Left lung (tissue), 10 donors: ENCODE data around the gene IPO4. TPM values are rescaled to one million over a fixed set of nuclear protein-coding genes. Genes with fewer than 3 reads are reported as not detected.

Experiments used
- ATAC-seq: fragments of 200-7000 bp; cut with Tn5 transposase; one replicate; pipeline ENCODE4 v1.9.1; 2020; ENCODE audit warnings: moderate library complexity
- DNase-seq, 4 donors: peaks; one replicate each; pipeline ENCODE4 v3.0.0-alpha.2; 2013 to 2020
- H3K27ac ChIP-seq, 2 donors: fragments of 200-600 bp; sonication (generic) in 1 of 2; one replicate each; pipeline versions ENCODE4 v1.5.0 to v1.8.0; 2020 to 2021
- H3K27me3 ChIP-seq, 2 donors: fragments of 200-600 bp; sonication (generic) in 1 of 2; one replicate each; pipeline versions ENCODE4 v1.5.0 to v1.8.0; 2020 to 2021
- H3K36me3 ChIP-seq, 2 donors: fragments of 200-600 bp; sonication (generic) in 1 of 2; one replicate each; pipeline versions ENCODE4 v1.5.0 to v1.8.0; 2020 to 2021
- H3K4me1 ChIP-seq, 2 donors: fragments of 200-600 bp; one replicate each; pipeline ENCODE4 v1.8.0; 2021
- H3K4me3 ChIP-seq, 2 donors: fragments of 200-600 bp; sonication (generic) in 1 of 2; one replicate each; pipeline versions ENCODE4 v1.5.0 to v1.8.0; 2020 to 2021; ENCODE audit warnings: mild to moderate bottlenecking in 1 of 2
- H3K9me3 ChIP-seq, 2 donors: fragments of 200-600 bp; sonication (generic) in 1 of 2; one replicate each; pipeline versions ENCODE4 v1.5.0 to v1.8.0; 2020 to 2021
- intact Hi-C, 2 donors: fragments of 100-400 bp; cut with DNase I; formaldehyde crosslinking; loops; one replicate each; pipeline versions ENCODE4 v1.11.2 to v1.14.2; 2022
- polyA plus RNA-seq, 6 donors: library from polyadenylated mRNA; unstranded; fragments of 120-200 nt; gene quantifications; one replicate each; pipeline ENCODE4 v1.2.1, GENCODE V29; 2013; ENCODE audit not compliant: insufficient read length in 6 of 6
- total RNA-seq, 2 donors: library from RNA; stranded (reverse); fragmentation: NEBNext Ultra II Directional; extraction: Animal tissue kit (Norgen Biotek cat#: 25700); gene quantifications; one replicate each; pipeline ENCODE4 v1.2.1, GENCODE V29; 2021
- TF ChIP-seq, protein P1 (sequence below), 2 donors: fragments of 200-600 bp; sonication (generic) in 1 of 2; IDR thresholded peaks; one replicate each; pipeline versions ENCODE4 v1.5.0 to v1.8.0; 2021; ENCODE audit warnings: antibody characterized with exemption in 2 of 2
- donor health status: DM: no; HTN: yes; CAD: no.
- donor health status: DM: no; HTN: no; CAD: no.

IPO4 gene
- total and polyA plus RNA-seq, 8 donors, result 22.6 to 62.4 (median 29.0) TPM

- Histone ChIP-seq H3K27me3 (no peaks in the 10 kb centered on the region), H3K4me3 (no peak overlapping the region), H3K27ac (no peak overlapping the region), H3K4me1 (peaks cover 24 to 60% of the 10 kb centered on the region in 2 donors), H3K36me3 (peaks cover 0 to 40% of the 10 kb centered on the region in 2 donors), H3K9me3 (no peaks in the 10 kb centered on the region)
- DNase-seq, result no peak
- TF ChIP-seq, protein P1, sequence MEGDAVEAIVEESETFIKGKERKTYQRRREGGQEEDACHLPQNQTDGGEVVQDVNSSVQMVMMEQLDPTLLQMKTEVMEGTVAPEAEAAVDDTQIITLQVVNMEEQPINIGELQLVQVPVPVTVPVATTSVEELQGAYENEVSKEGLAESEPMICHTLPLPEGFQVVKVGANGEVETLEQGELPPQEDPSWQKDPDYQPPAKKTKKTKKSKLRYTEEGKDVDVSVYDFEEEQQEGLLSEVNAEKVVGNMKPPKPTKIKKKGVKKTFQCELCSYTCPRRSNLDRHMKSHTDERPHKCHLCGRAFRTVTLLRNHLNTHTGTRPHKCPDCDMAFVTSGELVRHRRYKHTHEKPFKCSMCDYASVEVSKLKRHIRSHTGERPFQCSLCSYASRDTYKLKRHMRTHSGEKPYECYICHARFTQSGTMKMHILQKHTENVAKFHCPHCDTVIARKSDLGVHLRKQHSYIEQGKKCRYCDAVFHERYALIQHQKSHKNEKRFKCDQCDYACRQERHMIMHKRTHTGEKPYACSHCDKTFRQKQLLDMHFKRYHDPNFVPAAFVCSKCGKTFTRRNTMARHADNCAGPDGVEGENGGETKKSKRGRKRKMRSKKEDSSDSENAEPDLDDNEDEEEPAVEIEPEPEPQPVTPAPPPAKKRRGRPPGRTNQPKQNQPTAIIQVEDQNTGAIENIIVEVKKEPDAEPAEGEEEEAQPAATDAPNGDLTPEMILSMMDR (IDR thresholded peaks at IDR 0.05), result no peak
- intact Hi-C loops, result no loop called here
- ATAC-seq, result no peak
Measured at GRCh38 chr14:24144451-24144850, 44.2 kb downstream of the IPO4 start.

- no peak for DNase-seq
- TF ChIP-seq, protein P1 (IDR thresholded peaks at IDR 0.05), result no peak
- Histone ChIP-seq H3K4me1 (peaks cover 24 to 60% of the 10 kb centered on the region in 2 donors), H3K9me3 (no peaks in the 10 kb centered on the region), H3K27me3 (no peaks in the 10 kb centered on the region), H3K36me3 (peaks cover 0 to 41% of the 10 kb centered on the region in 2 donors), H3K4me3 (no peak overlapping the region), H3K27ac (no peak overlapping the region)
- intact Hi-C loops, result no loop called here
- ATAC-seq, result no peak
Measured at GRCh38 chr14:24143511-24143910, 45.1 kb downstream of the IPO4 start.

DNA sequence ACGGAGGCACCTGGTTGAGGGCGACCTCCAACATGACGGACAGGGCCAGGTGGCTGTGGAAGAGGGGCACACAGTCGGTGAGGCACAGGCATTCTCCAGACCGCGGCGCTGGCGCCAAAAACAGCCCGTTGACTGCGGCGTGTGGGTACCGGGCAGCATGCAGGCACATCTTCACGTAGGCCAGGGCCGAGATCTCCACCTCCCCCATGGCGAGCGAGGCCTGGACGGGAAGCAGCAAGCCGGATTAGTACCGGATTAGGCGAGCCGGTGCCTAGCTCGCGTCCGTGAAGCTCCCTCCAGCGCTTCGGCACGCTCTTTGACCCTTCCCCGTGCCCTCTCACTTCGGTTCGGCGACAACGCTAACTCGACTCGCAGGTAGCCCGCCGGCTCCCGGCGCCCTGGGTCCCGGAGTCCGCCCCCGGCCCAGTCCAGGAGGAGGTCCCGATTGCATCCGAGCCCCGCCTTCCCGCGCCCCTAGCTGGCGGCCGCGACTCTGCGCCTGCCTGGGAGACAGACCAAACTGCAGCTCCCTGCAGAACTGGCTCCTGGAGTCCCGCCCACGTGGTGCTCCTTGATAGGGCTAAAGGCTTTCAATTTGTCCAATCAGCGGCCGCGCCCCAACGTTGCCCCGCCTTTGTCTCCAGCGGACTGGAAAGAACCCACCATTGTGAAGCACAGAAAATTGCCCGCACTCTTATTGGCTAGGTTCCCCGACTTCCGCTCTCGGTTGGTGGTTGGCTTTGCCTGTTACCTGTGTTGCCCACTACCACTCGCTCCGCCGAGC lies 47.3 kb downstream of the IPO4 start, which contains the start of gene EMC9:
Gene EMC9 (minus strand): TSS at position 495 of the 784 bp plus-strand sequence. CDS start 287 bp downstream, at position 208.
- TF ChIP-seq, protein P1 (IDR thresholded peaks at IDR 0.05), result peak; percentile 53 to 80
- Histone ChIP-seq H3K4me3 (peak within 1 kb of the TSS; percentile 69), H3K27me3 (no peaks in the 10 kb centered on the region), H3K9me3 (no peaks in the 10 kb centered on the region), H3K4me1 (peaks cover 25 to 74% of the 10 kb centered on the region in 2 donors), H3K36me3 (peaks cover 0 to 54% of the 10 kb centered on the region in 2 donors), H3K27ac (peak within 1 kb of the TSS; percentile 85 to 91)
- peak; percentile 98 to 100 (median 99) for DNase-seq
- ATAC-seq, result peak; percentile 93
- intact Hi-C loops, result no loop called here

GRCh38 chr14:24139272-24139934 lies 49.2 kb downstream of the IPO4 start:
- intact Hi-C loops, result no loop called here
- Histone ChIP-seq H3K27me3 (no peaks in the 10 kb centered on the region), H3K27ac (no peak overlapping the region), H3K9me3 (no peaks in the 10 kb centered on the region), H3K4me1 (peaks cover 18 to 66% of the 10 kb centered on the region in 2 donors), H3K36me3 (peaks cover 0 to 52% of the 10 kb centered on the region in 2 donors), H3K4me3 (peak overlapping the region in 1 of 2 donors; percentile 69)
- DNase-seq (no peak), ATAC-seq (no peak)
- TF ChIP-seq, protein P1 (IDR thresholded peaks at IDR 0.05), result no peak
